NCI-H146 (cell line): ENCODE results near the gene TACR1.
"Not testable (repeated sequence)": the region's sequence is repeated elsewhere in the genome, so short reads cannot be mapped to it uniquely, and the experiment has no call there.

ENCODE experiments used
- DNase-seq: peaks from one replicate; lab custom pipeline; 2025; lab: John Stamatoyannopoulos, UW

Gene TACR1

DNA sequence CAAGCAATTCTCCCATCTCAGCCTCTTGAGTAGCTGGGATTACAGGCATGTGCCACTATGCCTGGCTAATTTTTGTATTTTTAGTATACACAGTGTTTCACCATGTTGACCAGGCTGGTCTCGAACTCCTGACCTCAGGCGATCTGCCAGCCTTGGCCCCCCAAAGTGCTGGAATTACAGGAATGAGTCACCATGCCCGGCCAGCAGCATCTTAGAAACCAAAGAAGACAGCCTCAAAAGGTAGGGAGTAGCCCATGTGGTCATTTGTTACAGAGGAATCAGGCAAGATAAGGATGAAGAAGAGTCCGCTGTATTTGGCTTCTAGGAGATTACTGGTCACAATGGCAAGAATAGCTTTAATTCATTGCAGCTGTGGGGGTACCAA is 53.1 kb downstream of the TACR1 start:
- DNase-seq, result not testable (repeated sequence)

DNA sequence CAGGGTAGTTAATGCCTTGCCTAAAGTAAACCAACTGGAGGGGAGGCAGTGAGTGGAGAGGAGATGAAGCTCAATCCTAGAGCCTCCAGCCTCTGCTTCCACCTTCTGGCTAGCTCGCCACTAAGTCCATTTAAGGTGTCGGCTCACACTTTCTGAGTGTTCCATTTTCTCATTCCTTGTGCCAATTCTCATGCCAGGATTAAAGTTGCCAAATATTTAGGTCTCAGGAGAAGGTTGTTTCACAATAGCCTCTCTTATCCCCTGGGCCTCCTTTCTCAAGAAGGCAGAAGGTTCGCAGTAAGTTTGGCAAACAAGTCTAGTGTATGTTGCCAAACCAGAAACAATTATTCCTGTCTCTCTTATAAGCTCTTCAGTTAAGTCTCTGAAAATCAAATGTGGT is 57.2 kb downstream of the TACR1 start:
- no peak for DNase-seq

DNA sequence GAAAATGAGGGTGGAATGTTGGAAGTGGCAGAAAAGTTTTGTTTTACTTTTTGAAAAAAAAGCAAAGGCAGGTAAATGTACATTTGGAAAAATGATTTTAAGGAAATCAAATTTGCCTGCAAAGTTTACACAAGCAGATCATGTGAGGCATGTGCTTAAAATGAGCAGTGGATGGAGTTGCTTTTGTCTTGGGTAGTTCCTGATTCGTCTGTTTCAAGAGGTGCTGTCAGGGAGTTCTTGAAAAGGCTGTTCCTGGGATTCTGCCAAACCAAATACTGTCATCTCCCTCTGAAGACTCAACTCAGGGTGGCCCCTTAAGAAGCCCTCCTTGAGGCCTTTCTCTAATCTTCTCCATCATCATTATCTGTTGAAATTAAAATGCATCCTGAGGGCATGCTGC is 59.0 kb downstream of the TACR1 start:
- no peak for DNase-seq

DNA sequence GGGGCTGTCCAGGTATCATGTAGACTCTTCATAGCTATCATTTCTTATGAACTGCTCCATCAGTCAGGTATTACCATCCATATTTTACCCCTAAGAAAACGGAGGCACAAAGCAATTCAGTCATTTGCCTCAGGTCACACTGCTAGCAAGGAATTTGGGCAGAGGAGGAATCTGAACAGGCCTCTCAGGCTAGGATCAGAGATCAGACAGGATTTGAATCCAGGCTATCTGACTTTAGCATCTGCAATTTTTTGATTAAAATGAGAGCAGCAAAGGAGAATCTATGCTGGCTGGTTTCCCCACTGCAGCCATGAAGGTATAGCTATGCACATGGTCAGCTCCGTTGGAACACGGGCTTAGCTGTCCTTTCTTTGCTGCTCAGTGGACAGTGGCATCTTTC is 60.1 kb downstream of the TACR1 start:
- DNase-seq, result no peak

DNA sequence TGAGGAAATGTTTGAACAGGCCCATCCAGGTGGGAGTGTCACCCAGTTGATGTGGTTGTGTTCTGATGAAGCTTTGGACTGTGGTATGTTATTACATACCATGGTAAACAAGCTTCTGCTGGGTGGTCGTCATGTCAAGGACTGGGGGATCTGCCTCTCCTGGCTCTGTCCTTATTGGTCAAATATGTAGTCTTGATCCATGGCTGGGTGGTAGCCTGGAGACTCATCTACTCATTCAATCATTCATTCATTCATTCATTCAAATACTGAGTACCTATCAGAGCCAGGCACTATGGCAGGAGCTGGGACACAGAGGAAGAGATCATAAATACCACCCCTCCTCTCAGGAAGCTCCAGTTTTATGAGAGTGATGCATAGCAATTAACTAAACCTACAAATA is 60.8 kb downstream of the TACR1 start:
- no peak for DNase-seq

DNA sequence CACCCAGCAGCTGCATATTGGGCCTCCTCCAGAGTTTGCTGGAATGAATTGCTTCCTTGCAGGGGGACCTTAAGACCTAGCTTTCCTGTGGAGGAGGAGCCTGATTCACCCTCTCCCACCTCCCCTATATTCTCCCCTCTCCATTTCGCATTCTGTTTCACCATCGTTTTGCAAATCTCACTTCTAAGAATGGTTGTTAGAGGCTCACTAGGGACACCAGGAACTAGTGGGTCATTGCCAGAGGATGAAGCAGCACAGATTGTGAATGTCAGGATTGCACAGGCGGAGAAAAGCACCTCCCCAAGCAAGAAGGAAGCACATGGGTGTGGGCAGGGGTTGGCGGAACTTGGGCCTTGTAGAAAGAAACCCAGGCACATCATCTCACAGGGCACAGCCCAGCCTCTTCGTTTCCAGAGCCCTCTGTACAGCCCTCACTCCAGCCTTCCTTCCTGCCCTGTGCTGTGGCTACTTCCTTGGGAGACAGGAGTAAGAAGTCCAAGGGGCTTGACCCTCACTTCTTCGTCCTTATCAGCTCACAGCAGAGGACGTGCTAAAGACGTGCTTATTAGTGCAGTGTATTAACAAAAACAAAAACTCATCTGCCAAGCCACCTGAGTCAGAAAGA is 63.4 kb downstream of the TACR1 start:
- DNase-seq, result no peak

DNA sequence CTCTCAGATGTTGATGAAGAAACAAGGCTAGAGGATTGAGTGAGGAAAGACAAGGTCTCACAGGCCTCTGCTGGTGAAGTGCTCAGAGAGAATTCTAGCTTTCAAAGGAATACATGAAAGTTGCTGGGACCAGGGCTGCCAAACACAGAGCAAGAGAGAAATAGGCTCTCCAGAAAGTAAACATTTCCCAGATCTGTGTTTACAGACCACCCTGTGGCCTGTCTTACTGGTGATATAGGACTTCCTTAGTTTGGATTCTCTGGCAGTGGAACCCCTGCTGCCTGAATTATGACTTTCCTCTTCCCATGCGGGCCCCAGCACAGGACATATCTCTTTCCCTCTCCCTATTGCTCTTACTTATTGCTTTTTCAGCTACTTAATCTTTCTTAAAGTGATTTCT is 64.5 kb downstream of the TACR1 start:
- DNase-seq, result no peak

DNA sequence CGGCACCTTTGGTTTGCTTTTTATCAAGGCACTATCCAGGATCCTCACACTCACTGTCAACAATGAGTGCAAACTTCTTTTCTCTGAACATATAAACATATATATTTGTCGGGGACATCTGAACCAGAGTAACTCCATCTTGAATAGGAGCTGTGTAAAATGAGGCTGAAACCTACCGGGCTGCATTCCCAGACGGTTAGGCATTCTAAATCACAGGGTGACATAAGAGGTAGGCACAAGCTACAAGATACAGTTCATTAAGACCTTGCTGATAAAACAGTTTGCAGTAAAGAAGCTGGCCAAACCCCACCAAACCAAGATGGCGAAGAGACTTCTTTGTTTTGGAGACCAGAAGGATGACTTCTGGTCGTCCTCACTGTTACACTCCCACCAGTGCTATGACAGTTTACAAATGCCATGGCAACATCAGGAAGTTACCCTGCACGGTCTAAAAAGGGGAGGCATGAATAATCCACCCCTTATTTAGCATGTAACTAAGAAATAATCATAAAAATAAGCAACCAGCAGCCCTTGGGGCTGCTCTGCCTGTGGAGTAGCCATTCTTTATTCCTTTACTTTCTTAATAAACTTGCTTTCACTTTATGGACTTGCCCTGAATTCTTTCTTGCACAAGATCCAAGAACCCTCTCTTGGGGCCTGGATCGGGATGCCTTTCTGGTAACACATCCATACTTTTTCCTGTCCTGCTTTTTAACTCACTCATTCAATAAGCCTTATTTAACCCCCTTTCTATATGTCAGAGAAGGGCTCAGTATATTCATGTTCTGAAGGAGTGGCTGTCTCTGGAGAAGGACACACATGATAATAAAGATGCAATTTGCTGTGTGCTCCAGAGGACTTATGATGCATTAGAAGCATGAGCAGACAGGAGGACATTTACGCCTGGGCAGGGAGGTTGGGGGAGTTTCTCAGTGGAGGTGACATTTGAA is 65.4 kb downstream of the TACR1 start:
- no peak for DNase-seq

DNA sequence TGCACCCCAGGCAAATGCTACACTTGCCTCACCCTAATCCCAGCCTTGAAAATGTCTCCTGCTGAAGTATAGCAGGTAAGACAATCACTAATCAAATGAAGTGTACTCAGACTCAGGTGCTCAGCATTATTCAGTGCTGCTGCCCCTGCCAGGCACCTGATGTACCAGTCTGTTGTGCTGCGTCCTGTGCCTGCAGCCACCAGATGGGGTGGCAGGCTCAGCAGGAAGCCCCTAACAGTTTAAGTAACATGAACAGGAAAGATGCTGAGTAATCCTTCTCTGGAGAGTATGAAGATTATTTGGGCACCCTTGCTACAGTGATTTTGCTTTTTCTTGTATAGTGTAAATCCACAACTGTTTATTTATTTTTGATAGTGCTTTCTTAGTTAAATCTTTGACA is 69.1 kb downstream of the TACR1 start:
- DNase-seq, result no peak

DNA sequence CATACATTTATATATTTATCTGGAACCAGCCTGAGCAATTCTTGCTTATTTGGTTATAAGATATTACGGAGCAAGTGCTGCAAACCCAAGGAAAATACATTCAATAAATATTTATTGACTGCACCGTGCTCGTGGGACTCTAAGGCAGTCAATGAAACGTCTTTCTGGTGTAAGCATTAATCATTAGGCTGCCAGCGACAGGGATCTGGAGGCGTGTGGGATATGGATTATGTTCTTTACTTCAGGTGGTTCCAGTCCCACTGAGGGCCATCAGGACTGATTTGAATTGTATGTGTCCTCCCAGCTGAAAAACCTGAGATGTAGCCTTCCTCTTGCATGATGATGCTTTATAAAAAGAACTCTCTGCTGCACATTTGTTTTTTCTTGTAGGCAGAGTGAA is 75.4 kb downstream of the TACR1 start:
- DNase-seq, result no peak

DNA sequence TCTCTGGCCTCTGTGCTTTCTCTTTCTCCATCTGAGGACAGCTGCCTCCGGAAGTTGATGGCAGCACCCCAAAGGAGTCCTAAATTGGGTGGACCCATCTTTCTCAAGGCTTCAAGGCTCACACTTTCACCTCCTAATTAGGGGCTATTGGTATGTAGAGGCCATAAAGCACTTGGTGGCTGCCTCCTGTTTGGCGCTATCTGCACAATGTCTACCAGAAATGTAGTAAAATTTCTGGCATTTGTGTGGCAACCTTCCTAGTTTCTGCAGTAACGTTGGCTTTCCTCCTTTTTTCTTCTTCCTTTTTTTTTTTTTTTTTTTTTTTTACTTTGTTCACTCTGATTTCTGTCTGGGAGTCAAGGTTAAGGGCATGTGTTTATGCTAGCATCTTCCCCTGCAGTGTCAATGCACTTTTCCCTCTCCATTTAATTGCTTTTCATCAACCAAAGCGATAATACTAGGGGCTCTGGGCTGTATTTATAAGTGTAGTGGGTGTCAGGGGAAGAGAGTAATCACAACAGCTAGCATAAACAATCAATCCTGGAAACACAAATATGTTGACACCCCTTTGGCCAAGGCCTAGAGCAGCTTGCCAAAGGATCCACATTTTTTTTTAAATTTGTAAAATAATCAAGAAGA is 86.0 kb downstream of the TACR1 start:
- DNase-seq, result no peak

DNA sequence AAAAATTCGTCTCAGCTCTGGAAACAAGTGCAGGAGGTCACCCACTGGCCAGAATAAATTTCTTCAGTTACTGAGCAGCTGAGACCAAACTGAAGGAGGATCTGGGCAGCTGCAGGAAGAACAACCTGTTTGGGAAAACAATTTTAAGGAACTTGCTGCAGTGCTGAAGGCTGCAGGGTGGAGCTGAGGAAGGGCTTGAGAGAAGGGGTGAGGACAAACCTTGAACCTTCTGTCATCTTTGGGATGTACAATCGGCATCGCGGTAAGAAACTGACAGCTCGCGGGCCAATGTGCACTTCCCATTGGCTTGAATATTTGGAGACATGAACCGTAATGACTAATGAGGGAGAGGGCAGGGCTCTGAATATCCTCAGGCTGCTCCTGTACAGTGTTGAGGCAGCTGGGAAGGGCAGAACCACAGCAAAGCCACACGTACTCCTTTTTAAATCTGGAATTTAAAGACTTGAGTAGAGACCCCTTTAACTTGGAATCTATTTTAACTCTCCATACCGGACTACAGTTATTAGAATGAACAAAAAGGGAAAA is 90.3 kb downstream of the TACR1 start:
- no peak for DNase-seq

DNA sequence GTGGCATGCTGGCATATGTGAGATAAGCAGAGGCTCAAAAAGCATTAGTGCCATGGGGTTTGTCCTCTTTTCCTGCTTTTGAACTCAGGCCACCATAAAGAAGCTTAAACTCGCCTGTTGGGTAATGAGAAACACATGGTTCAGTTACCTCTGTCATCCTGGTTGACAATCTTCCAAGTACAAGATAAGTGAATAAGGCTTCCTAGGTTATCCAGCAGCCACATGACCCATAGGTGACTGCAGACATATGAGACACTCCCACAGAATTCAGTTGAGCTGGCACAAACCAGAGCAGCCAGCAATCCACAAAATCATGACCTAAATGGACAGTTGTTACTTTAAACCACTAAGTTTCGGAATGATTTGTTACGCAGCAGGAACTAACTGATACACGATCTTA is 97.3 kb downstream of the TACR1 start:
- no peak for DNase-seq

DNA sequence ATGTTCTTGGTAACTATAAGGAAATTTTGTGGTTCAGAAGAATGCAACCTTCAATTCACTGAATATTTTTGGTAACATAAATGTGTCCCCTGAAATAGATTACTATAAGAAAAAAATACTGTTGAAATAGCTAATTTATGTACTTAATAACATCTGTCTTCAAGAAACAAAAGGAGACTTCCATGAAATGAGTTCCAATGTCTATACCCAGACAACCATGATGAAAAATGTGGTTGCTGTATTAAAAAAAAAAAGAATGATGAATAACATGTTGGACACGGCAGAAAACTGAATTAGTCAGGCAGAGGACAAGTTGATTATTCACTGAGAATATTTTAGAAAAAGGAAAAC is 98.5 kb downstream of the TACR1 start:
- no peak for DNase-seq

DNA sequence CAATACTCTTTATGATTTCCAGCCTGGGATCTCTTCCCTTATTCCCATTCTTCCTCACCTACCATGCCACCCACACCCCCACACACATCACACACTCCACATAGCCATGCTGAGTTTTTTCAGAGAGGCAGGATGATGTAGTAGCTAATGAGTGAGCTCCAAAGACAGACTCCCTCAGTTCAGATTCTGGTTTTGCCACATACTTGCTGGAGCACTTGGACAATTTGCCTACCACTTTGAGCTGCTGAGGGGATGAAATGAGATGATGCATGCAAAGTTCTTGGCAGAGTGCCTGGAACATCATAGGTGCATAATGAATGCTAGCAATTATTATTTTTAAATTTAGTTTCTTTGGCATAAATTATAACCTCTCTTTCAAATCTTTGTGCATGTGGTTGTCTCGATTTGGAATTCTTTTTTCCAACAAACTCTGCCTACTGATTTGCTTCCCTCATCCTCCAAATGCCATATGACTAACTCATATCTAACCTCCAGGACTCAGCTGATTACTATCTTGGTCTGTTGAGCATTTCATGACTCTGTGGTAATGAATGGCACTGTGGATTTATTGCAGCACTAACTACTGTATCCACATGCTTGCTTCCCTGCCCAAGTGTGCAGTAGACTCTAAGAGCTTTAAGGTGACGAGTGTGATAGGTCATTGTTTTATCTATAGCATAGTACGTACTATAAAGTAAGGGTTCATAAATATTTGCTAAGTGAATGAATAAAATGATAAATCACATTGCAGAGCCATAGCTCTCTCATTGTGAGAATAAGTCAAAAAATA is 99.1 kb downstream of the TACR1 start:
- no peak for DNase-seq

DNA sequence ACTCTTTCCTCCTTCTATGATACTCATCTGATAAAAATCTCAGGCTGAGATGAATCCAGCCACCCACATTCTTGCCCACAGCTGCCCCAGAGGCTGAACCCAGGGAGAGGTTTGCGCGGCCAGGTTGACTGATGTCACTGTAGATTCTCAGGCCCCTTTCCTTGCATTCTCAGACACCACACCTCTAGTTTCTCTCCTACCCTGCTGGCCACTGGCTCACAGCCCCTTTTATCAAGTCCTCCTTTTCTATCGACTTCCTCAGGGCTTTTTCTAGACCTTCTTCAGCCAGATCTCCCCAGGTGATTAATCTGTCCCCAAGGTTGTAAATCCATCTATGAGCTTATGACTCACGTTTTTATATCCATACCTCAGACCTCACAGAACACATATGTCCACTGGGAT is 99.8 kb downstream of the TACR1 start:
- DNase-seq, result no peak

DNA sequence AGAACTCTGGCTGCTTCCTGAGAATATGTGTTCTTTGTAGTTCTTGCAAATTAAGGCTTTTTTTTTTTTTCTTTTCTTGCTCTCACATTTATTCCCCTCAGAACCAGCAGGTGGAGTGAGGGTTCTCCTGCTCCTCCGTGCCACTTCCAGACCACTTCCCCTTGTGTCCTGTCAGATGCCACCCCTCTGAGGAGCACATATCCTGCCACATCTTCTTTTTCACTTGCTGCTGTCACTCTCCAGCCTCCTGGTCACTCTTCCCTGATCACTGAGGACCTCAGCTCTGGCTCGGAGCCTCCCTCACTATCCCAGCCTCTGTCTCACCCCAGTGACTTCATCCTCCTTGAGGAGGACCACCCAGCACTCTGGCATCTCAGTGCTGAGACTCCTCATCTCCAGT is 100.5 kb downstream of the TACR1 start:
- DNase-seq, result peak; percentile 39

DNA sequence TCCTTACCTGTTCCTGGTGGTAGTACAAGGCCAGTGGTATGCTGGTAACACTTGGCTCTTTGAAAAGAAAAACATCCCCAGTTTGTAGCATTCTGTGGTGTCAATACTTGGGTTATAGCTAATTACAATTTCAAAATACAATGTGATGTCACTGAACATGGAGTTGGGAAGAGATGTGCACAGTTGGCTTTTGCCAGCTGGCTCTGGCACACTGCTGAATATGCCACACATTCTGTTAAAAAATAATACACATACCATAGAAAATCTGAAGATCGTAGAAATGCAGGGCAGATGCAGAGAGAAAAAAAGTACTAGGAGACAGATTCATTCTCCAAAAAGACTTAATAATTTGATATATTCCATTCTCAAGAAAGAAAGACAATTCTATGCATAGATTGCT is 101.5 kb downstream of the TACR1 start:
- DNase-seq, result no peak

DNA sequence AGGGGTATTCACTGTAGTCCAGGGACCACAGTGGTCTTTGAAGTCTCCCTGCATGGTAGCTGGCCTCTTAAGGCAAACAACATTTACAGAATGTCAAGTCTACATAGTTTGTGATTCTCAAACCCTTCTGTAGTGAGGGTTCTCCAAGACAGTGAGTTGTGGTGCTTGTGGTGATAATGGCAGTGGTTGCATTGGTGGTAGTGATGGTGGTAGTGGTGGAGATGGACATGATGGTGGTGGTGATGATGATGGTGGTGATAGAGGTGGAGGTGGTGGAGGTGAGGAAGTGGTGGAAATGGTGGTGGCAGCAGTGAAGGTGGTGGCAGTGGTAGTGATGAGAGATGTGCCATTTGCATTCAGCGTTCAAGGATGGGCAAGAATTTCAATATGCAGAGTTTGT is 104.9 kb downstream of the TACR1 start:
- DNase-seq, result no peak

DNA sequence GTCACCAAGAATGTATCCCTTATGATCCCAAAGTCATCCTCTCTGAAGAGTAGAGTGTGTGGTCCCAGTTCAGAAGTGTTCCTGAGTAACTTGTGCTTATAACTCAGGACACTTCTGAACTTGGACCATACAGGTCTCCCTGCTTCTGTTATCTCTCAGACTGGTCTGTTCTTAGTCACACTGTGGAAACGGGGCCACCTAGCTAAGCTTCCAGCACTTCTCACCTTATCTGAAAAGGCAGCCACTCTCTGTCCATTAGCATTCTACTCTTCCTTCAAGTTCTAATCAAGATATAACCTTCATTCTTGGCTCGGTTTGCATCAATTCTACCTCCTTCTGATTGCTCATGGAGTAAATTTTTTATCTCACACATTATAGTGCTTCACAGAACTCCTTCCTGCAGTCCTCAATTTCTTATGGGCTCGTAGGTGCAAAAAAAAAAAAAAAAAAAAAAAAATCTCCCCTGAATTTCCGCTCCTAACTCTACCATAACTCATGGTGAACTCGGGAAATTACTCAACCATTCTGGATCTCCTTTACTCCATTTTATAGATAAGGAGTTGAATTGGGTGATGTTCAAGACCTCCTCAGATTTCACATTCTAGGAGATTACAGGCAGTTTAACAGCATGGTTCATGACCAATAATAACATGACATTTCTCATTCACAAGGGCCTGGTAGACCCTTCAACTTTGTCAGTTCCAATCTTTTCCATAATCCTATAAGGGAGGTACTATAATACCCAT is 108.4 kb downstream of the TACR1 start:
- DNase-seq, result no peak

DNA sequence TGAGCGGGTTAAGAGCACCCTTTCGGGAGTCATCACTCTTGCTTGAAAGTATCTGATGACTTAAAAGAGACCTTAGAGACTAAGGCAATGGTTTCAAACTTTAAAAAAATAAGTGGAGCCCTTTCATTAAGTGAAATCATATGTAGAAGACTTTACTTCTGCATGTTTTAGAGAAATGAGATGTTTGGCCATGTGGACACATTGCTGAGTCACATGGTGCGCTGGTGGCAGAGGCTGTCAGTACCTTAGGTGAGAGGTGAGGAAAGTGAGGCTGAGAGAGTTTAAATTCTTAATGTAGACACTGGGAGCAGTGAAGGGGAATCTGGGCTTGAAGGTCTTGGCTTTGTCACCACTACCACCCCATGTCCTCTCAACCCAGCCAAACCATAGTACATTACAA is 109.8 kb downstream of the TACR1 start:
- DNase-seq, result no peak
